GM13976 (cell line): ENCODE data around the gene SMIM15.

ENCODE experiments used
- DNase-seq: peaks from one replicate; pipeline ENCODE4 v3.0.0; 2012; ENCODE audit warnings: low spot score
- CTCF ChIP-seq: IDR thresholded peaks from 2 replicates; pipeline ENCODE4 v1.5.1; 2012; ENCODE audit warnings: borderline replicate concordance, mild to moderate bottlenecking; ENCODE audit not compliant: insufficient read depth; ENCODE audit errors: extremely low read depth, missing control alignments, control extremely low read depth
- in situ Hi-C: fragments of 300-500 bp; cut with MboI; formaldehyde crosslinking; loops from one replicate; pipeline ENCODE4 v1.12.0; 2022; ENCODE audit warnings: low sequenced_read_pairs, mixed read lengths, inconsistent platforms; ENCODE audit not compliant: unreplicated experiment

SMIM15 gene

GRCh38 chr5:61160497-61160896 is 1.8 kb downstream of the SMIM15 start:
- no peak for TF ChIP-seq CTCF
- in situ Hi-C loops = no loop called here
- no peak for DNase-seq

DNA sequence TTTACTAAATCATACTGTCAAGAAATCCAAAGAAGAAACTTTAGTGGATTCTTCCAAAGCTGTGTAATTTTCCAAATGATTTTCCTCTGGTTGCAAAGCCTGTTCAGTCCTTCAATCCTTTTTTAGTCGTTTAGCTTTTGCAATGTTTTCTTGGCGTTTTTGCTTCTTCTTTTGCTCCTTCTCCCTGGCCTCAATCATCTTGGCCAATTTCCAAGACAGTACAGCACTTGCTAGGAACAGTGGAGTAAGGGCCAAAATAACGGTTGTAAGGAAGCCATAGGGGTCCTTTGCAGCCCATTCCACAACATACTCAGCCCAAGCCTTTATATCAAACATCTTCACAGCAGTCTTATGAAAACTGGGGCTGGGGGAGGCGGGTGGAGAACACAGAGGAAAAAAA is 2.4 kb downstream of the SMIM15 start:
- no peak for DNase-seq
- no peak for TF ChIP-seq CTCF
- in situ Hi-C loops = no loop called here

DNA sequence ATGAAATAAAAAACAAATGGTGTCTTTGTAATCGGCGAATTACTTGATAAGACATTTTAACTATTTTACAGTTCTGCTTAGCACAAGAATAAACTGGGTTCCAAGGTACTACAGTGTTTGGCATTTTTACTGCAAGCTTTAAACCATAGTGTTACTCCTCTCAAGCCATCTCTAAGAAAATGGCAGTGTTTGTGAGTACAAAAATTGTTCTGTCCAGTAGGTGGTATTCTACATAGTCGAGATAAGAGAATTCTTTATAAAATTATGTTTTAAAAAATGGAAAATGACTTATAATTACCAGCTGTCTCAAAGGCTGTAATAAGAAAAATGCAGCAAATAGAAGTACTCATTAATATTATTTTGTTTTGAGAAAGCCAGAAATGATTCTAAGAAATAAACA is 3.2 kb downstream of the SMIM15 start:
- in situ Hi-C loops = no loop called here
- no peak for TF ChIP-seq CTCF
- no peak for DNase-seq

DNA sequence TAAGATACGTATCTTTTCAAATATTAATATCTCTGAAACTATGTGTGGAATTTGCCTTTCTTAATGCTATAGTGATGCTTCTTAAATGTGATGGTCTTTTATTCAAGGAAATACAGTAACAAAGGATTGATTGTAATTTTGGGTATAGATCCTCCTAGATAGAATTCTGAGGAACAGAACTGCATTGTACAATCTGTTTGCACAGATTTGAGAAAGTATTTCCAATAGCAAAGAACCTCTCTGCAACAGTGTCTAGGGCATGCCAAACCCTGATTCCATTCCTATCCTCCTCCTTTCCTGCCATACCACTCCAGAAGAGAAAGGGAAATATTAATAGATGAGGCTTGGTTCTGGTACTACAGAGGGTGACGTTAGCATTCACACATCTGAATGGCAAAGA is 10.4 kb downstream of the SMIM15 start:
- no peak for TF ChIP-seq CTCF
- in situ Hi-C loops = no loop called here
- DNase-seq = no peak

GRCh38 chr5:61148515-61148914 is 13.8 kb downstream of the SMIM15 start:
- in situ Hi-C loops = no loop called here
- no peak for TF ChIP-seq CTCF
- DNase-seq = no peak

DNA sequence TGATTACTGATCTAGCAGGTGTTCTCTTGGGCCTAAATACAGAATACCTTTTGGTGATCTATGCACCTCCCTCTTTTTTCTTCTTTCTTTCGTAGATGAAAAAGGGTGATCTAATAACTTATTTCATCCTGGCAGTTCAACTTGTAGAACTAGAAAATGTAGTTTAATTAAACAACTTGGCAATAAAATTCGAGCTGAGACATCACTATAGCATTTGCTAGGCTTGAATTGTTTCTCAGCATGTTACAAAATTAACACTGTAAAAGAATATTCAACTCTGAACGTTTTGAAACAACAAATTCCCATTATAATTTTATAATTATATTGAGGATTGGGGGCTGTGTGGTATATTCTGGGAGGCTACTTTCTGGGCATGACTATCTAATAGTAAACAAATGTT is 19.5 kb downstream of the SMIM15 start:
- DNase-seq = no peak
- in situ Hi-C loops = no loop called here
- no peak for TF ChIP-seq CTCF

DNA sequence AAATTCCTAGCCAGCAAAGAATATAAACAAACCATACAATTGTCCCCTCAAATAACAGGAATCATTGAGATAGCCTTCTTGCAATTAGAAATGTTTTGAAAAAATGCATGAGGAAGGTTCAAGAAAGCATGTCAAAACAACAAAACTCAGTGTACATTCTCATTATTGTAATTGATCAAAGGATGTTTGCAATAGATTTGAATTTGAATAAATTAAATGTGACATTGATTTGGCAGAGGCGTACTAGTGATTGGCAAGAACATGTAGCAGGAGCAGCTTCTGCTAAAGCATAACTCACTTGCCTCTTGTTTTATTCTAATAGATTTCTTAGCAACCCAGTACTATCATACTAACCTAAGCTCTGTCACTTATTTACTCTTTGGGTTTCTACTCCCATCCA is 19.9 kb downstream of the SMIM15 start:
- no peak for DNase-seq
- in situ Hi-C loops = no loop called here
- TF ChIP-seq CTCF = no peak
